GM12873 (cell line): ENCODE results near the gene RNF181.

Experiments
- TF ChIP-seq, protein P1 (sequence below): IDR thresholded peaks from 2 replicates; pipeline ENCODE4 v1.5.1; 2012; ENCODE audit warnings: low read depth, mild to moderate bottlenecking, moderate library complexity, low read length, control low read depth; ENCODE audit not compliant: insufficient read depth; ENCODE audit errors: missing control alignments

The RNF181 gene

DNA sequence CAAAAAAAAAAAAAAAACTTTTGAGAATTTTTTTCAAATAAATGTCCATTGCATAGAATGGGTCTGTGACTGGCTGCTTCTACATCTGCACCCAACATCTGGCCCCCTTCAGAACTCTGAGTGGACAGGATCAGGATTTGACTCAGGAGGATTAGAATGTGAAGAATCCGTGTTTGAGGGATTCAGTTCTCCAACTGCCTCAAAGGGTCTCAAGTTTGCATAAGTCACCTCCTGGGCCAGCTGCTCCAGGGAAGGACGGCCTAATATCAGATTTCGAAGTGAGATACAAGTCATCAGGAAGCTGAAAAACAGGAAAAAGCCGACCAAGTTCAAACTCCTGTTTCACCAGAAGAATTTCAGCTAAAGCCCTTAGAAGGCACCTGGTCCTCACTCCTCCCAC lies 45.7 kb upstream of the RNF181 start:
- TF ChIP-seq, protein P1, sequence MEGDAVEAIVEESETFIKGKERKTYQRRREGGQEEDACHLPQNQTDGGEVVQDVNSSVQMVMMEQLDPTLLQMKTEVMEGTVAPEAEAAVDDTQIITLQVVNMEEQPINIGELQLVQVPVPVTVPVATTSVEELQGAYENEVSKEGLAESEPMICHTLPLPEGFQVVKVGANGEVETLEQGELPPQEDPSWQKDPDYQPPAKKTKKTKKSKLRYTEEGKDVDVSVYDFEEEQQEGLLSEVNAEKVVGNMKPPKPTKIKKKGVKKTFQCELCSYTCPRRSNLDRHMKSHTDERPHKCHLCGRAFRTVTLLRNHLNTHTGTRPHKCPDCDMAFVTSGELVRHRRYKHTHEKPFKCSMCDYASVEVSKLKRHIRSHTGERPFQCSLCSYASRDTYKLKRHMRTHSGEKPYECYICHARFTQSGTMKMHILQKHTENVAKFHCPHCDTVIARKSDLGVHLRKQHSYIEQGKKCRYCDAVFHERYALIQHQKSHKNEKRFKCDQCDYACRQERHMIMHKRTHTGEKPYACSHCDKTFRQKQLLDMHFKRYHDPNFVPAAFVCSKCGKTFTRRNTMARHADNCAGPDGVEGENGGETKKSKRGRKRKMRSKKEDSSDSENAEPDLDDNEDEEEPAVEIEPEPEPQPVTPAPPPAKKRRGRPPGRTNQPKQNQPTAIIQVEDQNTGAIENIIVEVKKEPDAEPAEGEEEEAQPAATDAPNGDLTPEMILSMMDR, result no peak

DNA sequence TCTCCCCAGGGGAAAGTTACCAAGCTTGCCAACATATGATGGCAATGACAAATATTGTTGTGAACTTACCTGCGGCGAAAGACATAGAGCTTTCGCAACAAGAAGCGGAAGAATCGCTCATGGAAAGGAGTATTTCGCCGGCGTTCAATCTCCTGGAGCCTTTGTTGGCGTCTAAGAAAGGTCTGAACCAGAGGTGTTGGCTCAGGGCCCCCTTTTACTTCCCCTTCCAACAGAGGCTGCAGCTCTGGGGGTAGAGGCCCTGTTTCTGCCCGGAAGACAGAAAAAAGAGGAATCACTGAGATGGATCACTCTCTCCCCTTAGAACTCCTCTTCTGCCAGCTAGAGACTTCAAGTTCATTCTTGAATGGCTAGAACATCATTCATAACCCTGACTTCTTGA lies 45.1 kb upstream of the RNF181 start:
- TF ChIP-seq, protein P1, result no peak

DNA sequence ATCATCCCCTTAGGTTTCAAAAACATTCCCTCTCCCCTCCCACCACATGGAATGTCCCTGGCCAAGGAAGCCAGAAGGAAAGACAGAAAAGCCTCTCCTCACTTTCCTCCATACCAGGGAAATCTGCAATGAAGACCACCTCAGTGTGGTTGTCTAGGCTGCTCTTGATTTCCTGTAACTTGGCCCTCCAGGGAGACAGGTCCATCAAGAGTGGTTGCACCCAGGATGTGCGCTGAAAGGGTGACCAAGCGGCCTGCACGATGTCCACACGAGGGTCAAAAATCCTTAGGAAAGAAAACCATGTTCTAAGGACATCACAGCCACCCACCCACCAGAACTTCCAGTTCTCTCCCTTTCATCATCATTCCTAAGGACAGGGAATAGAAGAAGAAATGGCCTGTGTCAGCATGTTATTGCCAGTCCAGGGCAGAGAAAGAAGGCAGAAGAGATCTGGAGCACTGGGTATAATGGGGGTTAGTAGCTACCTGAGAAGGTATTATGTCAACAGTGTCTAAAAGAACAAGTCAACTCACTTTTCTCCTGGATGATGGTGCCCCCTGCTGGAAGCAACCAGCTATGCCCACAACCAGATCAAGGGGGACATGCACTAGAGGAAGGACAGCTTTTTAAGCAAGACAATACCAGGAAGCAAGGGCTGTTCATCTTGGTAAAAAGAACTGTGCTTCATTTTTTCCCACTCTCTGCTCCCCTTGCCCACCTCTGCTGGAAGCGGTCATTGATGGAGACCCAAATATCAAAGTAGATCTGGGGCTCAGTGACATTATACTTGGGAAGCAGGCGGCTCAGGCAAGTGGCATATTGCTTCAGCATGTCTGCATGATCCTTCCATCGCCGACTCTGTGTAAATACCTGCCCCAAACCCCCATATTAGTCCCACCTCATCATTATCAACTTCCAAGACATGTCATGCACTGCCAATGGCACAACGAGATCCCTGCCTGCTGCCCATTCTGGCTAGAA lies 43.6 kb upstream of the RNF181 start:
- TF ChIP-seq, protein P1, result peak; percentile 92

GRCh38 chr2:85553184-85553583 lies 42.4 kb upstream of the RNF181 start:
- TF ChIP-seq, protein P1, result no peak

DNA sequence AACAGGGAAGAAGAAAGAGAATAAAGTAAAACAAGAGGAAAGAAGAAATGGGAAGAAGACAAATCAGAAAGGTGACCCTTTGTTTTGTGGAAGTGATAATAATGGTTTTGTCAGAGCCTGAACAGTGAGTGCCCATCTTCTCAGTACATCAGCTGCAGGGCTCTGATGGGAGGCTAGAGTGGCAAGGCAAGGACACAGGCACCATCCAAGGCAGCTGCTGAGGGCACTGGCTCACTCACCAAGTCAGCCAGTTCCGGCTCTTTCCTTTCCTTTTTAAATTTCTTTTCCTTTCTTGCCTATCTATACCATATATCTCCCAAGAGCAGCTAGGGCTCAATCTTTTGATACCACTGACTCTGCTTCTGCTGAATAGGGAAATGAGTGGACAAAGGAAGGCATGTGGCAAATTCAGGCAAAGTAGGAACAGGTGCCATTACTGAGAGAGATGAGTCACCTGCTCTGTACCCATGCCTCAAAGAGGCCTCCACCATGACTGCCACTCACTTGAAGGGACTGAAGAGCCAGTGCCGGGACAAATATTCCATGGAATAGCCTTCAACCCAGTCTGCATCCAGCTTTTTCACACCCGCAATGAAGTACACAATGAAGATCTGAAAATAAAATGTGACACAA lies 40.4 kb upstream of the RNF181 start:
- TF ChIP-seq, protein P1, result no peak

DNA sequence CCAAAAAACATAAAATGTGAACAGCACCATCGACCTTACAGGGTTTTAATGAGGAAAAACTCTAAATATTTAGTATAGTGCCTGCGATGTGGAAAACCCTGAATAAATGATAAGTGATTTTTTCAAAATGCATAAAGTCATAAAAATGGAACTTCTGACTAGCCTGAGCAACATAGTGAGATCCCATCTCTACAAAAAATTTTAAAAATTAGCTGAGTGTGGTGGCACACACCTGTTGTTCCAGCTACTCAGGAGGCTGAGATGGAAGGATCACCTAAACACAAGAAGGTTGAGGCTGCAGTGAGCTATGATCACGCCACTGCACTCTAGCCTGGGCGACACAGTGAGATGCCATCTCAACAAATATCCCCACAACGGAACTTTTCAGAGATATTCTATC lies 38.4 kb upstream of the RNF181 start:
- TF ChIP-seq, protein P1, result no peak

DNA sequence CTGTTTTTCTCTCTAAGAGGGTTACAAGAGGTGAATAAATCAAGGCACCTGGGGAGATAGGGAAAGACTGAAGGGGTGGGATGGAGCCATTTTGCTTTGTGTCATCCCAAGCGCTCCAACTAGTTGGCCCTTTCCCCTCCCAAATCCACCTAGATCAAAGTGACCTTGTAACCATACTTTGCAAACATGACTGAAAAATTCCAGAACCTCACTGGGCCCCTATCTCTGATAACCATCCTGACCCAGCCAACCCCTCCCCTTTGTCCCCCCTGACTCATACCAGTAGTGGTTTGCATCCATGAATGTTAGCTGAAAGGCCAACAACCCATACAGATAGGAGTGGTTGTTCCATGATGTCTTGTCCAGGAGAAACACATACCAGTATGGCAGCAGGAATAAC lies 37.4 kb upstream of the RNF181 start:
- TF ChIP-seq, protein P1, result no peak
